Upper lobe of left lung (tissue), 4 donors: ENCODE measurements around the gene CADPS.

Experiments used
- EP300 ChIP-seq, 4 donors: sonication (generic); formaldehyde crosslinking; IDR thresholded peaks; one replicate each; pipeline ENCODE4 v1.5.1; 2017; ENCODE audit warnings: antibody characterized with exemption in 4 of 4, control low read depth in 2 of 4
- POLR2A ChIP-seq, 4 donors: fragments of 450-650 bp; IDR thresholded peaks; one replicate each; pipeline ENCODE4 v1.5.1; 2016 to 2017; ENCODE audit warnings: antibody characterized with exemption in 4 of 4, mild to moderate bottlenecking in 2 of 4
- POLR2AphosphoS5 ChIP-seq, 2 donors: sonication (generic); formaldehyde crosslinking; IDR thresholded peaks; one replicate each; pipeline ENCODE4 v1.5.1; 2017; ENCODE audit warnings: antibody characterized with exemption in 2 of 2
- TF ChIP-seq, protein P1 (sequence below), 6 experiments: fragments of 450-650 bp in 4 of 6; fragments of 200-600 bp in 2 of 6; sonication (generic) in 2 of 6; IDR thresholded peaks; one replicate each; pipeline ENCODE4 v1.5.1; 2016 to 2019; ENCODE audit warnings: antibody characterized with exemption in 6 of 6

DNA sequence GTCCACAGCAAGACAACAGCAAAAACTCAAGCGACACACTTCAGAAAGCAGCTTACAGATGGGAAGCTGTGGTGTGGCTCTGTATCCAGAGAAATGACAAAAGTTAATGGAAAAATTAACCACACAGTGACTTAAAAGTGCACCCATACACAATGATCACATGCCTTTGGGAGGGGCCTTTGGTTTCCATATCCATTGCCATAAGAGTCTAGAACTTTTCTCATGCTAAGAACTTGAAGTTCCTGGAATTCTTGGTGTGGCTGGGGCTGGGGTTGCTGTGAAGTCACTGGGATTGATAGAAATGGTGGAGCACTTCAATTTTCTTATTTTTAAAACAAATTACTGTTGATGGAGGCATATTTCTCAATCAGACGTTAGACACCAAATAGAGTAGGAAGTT, 393.3 kb downstream of the CADPS start:
- TF ChIP-seq POLR2AphosphoS5 (IDR thresholded peaks at IDR 0.05) (no peak), POLR2A (IDR thresholded peaks at IDR 0.05) (no peak), EP300 (IDR thresholded peaks at IDR 0.05) (no peak)
- TF ChIP-seq, protein P1, sequence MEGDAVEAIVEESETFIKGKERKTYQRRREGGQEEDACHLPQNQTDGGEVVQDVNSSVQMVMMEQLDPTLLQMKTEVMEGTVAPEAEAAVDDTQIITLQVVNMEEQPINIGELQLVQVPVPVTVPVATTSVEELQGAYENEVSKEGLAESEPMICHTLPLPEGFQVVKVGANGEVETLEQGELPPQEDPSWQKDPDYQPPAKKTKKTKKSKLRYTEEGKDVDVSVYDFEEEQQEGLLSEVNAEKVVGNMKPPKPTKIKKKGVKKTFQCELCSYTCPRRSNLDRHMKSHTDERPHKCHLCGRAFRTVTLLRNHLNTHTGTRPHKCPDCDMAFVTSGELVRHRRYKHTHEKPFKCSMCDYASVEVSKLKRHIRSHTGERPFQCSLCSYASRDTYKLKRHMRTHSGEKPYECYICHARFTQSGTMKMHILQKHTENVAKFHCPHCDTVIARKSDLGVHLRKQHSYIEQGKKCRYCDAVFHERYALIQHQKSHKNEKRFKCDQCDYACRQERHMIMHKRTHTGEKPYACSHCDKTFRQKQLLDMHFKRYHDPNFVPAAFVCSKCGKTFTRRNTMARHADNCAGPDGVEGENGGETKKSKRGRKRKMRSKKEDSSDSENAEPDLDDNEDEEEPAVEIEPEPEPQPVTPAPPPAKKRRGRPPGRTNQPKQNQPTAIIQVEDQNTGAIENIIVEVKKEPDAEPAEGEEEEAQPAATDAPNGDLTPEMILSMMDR (IDR thresholded peaks at IDR 0.05) = no peak
